D721Med (cell line): ENCODE measurements around the gene ANGPTL4.

Experiments
- DNase-seq: peaks from one replicate; pipeline ENCODE4 v3.0.0; 2011; ENCODE audit warnings: low spot score; ENCODE audit not compliant: insufficient read length
- FAIRE-seq: peaks from 2 replicates; lab custom pipeline; 2011; peaks lifted over from hg19 to GRCh38; lab: Jason Lieb, UNC
- CTCF ChIP-seq: IDR thresholded peaks from 2 replicates; pipeline ENCODE4 v1.5.1; 2012; ENCODE audit warnings: mild to moderate bottlenecking, control low read depth; ENCODE audit not compliant: insufficient read depth; ENCODE audit errors: missing control alignments

ANGPTL4 gene

GRCh38 chr19:8386990-8387389, 23.0 kb downstream of the ANGPTL4 start:
- no peak for FAIRE-seq

GRCh38 chr19:8387688-8388611, 24.0 kb downstream of the ANGPTL4 start:
- TF ChIP-seq CTCF: no peak
- FAIRE-seq (no peak), DNase-seq (no peak)

More at GRCh38 chr19:8386990-8387389, 23.0 kb downstream of the ANGPTL4 start:
- TF ChIP-seq CTCF: no peak
- DNase-seq: no peak

- FAIRE-seq (no peak), DNase-seq (no peak)
Measured at GRCh38 chr19:8388612-8388958, 24.6 kb downstream of the ANGPTL4 start.

GRCh38 chr19:8389891-8390616, 26.1 kb downstream of the ANGPTL4 start, which contains the start of gene RAB11B:
Gene RAB11B, plus strand, starts transcription at chr19:8390360. Its CDS starts 57 bp downstream, at chr19:8390417.
- DNase-seq (peak; percentile 88), FAIRE-seq (peak; percentile 92)
- no peak for TF ChIP-seq CTCF

More at GRCh38 chr19:8388612-8388958, 24.6 kb downstream of the ANGPTL4 start:
- no peak for TF ChIP-seq CTCF

- FAIRE-seq: no peak
- no peak for TF ChIP-seq CTCF
- peak; percentile 88 for DNase-seq
Measured at GRCh38 chr19:8390617-8390981, 26.6 kb downstream of the ANGPTL4 start.

- no peak for FAIRE-seq
- no peak for DNase-seq
- no peak for TF ChIP-seq CTCF
Measured at GRCh38 chr19:8391198-8392016, 27.5 kb downstream of the ANGPTL4 start.
